CD4-positive, alpha-beta T cell treated with Interleukin-15 for 4 hours (primary cell): ENCODE measurements around the gene GLB1L.
"Not testable (repeated sequence)": the region's sequence is repeated elsewhere in the genome, so short reads cannot be mapped to it uniquely, and the experiment has no call there.

Source experiments
- DNase-seq: peaks from one replicate; pipeline ENCODE4 v3.0.0-alpha.2; 2020; ENCODE audit warnings: low spot score

The GLB1L gene

DNA sequence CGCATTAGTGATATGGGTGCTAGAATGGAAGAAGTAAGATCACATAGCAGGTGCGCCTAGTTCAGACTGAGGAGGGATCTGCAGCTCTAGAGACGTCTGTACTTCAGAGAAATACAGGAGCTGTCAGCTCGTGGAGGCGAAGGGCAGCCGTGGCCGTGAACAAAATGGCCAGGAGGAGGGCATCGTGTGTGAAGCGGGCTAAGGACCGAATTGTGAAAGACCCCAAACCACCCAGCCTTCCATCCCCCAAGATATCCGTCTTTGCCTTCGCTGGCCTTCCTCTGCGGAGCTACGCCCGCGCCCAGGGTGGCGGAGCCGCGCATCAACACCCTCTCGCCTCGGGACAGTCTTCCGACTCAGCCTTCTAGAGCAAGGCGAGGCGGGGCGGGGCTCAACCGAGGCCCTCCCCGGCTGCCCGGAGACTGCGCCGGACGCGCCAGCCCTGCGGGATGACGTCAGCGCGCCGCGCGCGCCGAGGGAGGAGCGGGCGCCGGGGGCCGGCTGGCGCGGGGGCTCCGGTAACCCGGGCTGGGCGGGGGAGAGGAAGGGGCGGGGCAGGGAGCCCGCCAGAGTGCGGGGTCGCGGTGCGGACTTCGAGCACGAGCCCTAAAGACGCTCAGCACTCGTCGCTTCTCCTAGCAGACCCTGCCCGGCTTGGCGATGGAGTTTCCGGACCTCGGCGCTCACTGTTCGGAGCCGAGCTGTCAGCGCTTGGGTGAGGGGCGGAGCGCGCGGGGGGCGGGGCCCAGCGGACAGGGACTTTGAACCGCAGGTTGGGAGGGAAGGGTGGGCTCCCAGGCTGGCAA, 38.7 kb downstream of the GLB1L start, which contains the start of gene ZFAND2B:
ZFAND2B (plus strand) TSS at position 455 of the 806 bp plus-strand sequence; CDS start at position 661, 206 bp downstream.
- DNase-seq: peak; percentile 95

GRCh38 chr2:219205981-219206327, 39.3 kb downstream of the GLB1L start:
- DNase-seq: no peak

GRCh38 chr2:219205165-219205538, 40.1 kb downstream of the GLB1L start:
- DNase-seq: no peak

GRCh38 chr2:219204425-219205164, 40.6 kb downstream of the GLB1L start:
- no peak for DNase-seq

GRCh38 chr2:219201331-219201730, 43.9 kb downstream of the GLB1L start:
- not testable (repeated sequence) for DNase-seq

- DNase-seq: peak; percentile 30
Measured at GRCh38 chr2:219200502-219201326, 44.5 kb downstream of the GLB1L start.

DNA sequence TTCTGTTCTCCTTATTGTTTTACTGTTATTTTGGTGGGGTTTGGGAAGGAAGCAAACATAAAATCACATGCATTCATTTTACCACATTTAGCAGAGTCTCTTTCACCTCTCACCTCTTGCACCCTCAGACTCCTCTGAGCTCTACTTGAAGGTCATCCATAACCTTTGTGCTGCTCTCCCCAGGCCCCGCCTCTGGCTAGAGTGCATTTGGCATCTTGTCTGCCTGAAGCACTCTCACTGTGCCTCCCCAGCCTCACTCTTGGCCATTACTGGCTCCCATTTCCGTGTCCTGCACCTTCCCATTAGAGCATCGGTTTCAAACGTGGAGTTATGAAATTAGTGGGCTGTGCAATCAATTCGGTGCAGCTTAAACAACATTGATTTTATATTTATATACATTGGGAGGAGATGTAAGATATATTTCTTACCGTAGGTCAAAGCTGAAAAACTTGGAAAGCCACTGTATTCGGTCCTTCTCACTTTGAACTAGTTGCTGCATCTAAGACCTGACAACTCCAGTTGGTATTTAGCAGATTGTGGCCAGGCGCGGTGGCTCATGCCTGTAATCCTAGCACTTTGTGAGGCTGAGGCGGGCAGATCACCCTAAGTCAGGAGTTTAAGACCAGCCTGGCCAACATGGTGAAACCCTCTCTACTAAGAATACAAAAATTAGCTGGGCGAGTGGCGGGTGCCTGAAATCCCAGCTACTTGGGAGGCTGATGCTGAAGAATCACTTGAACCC, 45.6 kb downstream of the GLB1L start:
- no peak for DNase-seq

DNA sequence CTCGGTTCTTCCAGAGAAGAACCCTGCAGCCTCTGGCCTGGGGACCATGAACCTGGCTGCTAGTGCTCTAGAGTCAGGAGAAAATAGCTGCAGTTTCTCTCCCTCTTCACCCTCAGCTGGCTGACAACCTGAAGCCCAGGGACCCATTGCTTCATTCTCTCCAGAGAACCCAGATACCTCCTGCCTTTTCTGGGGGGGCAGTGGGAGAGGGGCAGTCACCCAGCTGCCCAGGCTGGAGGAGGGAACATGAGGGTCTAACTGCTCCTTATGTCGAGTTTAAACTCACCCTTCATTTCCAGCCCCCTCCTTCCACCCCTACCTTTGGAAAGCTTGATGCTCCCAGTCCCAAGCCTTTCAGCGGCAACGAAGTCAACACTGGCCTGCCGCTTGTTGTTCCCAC, 46.3 kb downstream of the GLB1L start:
- DNase-seq: no peak

- no peak for DNase-seq
Measured at GRCh38 chr2:219197388-219197787, 47.9 kb downstream of the GLB1L start.

GRCh38 chr2:219186754-219187456, 58.3 kb downstream of the GLB1L start:
- DNase-seq: no peak
